Activated CD4-positive, alpha-beta T cell treated with anti-CD3 and anti-CD28 coated beads, Interleukin-10, Interleukin-2, amounts not matched to agents 100 ng/mL and 50 ng/mL, durations not matched to agents 16 hours and 8 hours (primary cell): ENCODE results near the gene PPP1R9A.

Experiments
- DNase-seq: peaks from one replicate; pipeline ENCODE4 v3.0.0-alpha.2; 2020

Gene PPP1R9A

DNA sequence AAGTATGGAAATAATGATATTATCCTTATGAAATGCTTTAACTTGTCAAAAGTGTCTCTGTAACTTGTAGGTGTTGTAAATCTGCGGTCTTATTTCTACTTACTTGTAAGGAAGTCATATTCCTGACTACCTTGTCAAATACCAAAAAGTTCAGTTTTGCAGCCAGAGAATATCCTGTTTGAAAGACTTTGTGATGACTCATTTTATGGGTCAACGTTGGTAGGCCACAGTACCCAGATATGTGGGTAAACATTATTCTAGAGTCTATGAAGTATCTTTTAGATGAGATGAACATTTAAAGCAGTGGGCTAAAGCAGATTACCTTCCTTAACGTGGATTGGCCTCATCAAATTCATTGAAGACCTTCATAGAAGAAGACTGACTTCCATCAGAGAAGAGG is 195.3 kb downstream of the PPP1R9A start:
- no peak for DNase-seq

GRCh38 chr7:95104739-95105138 is 197.3 kb downstream of the PPP1R9A start:
- DNase-seq = no peak

GRCh38 chr7:95105627-95106026 is 198.2 kb downstream of the PPP1R9A start:
- DNase-seq = no peak

DNA sequence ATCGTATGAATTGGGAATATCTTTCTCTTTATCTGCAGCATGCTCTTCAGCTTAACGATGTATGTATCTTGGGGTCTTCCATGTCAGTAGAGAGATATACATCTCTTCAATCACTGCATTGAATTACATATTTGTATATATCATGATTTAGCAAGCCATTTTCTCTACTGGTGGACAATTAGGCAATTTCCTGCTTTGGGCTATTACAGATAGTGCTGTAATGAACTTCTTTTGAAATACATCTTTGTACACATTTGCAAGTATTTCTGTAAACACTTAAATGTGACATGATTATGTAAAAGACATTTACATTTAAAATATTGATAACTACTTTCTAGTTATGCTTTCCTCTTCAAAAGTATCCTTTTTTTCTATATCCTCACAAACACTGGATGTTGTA is 199.0 kb downstream of the PPP1R9A start:
- DNase-seq = no peak

DNA sequence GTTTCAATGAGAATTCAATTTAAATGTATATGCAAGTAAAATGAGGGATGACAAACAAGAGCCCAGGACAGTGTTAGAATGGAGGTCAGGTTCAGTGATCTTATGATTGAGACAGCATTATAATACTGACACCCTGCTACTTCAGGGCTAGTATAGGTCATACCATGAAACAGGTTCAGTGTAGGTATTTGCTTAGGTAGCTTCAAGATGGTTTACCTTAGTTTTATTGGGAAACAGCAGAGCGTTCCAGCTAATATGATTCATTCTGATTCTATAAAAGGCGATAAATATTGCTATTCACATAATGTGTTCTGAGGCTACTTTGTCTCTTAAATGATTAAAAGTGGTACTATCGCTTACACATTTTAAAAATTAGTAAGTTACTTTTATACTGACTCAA is 203.3 kb downstream of the PPP1R9A start:
- no peak for DNase-seq

- no peak for DNase-seq
Measured at GRCh38 chr7:95113590-95113989, 206.2 kb downstream of the PPP1R9A start.

DNA sequence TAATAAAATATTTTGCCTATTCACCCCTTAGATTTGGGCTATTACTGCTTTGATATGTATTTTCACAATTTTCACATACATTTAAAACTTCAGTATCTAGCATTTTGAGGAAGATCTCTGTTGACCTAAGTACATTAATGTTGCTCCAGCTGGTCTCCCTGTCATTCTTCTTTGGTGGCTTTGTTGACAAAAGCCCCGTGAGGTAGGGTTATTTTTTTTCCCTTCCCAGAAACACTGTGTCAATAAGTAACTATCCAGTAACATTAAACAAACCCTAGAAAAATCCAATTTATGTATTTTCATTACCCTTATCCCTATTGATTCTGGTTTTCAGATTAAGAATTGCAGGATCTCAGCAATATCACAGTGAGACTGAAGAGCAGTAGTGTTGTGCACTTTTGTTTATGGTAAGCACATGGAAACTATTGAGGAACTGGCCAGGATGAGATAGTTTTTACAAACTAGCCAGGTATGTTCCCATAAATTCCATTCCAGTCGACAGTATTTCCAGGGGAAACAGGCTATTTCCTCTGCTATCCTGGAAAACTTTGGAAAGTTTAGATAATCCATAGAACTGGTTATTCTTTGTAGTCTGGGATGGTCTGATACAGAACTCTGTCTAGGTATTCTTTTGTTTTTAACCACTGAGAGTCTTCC is 218.8 kb downstream of the PPP1R9A start:
- DNase-seq = no peak

GRCh38 chr7:95132500-95132899 is 225.1 kb downstream of the PPP1R9A start:
- DNase-seq = no peak

DNA sequence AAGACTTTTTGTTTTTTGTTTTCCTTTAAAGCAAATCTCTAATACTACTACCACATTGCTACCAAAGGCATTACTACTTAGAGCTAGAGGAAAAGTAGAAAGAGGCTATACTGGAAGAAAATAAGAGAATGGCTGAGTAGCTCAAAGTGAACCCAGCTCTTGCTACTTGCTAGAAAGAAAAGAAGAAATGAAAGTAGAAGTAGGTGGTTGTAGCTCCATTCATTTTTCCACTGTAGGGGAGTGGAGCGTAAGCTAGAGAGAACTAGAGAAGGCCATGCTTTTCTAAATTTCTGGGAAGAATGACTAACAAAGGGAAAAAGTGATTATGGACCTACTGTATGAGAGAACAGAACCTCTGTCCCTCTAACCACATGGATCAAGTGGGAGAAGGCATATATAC is 232.5 kb downstream of the PPP1R9A start:
- no peak for DNase-seq

GRCh38 chr7:95141755-95142154 is 234.4 kb downstream of the PPP1R9A start:
- no peak for DNase-seq

DNA sequence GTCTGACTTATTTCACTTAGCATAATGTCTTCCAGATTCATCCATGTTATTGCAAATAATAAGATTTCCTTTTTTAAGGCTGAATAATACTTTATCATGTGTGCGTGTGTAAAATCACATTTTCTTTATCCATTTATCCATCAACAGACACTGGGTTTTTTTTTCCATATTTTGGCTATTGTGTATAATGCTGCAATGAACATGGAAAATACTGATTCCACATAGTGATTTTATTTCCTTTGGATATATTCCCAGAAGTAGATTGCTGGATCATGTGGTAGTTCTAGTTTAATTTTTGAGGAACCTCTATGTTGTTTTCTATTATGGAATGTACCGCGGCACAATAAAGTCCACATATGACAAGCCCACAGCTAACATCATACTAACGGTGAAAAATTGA is 236.9 kb downstream of the PPP1R9A start:
- no peak for DNase-seq

GRCh38 chr7:95155965-95156364 is 248.6 kb downstream of the PPP1R9A start:
- DNase-seq = no peak

DNA sequence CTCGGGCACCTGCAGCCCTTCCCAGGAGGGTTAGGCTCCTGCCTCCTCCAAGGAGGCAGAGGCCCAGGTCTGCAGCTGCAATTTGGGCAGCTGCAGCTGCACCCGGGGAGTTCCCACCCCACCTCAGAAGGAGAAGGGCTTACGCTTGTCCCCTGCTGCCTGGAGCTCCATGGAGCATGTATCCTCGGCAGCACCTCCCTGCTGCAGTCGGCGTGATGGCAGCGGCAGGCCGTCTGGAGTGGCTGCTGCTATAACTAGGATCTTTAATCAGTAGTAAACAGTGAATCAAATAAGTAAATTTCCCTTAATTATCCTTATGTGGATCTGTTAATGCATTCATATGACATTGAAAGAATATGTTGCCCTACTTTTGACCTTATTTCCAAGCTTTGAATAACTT is 250.0 kb downstream of the PPP1R9A start:
- no peak for DNase-seq

DNA sequence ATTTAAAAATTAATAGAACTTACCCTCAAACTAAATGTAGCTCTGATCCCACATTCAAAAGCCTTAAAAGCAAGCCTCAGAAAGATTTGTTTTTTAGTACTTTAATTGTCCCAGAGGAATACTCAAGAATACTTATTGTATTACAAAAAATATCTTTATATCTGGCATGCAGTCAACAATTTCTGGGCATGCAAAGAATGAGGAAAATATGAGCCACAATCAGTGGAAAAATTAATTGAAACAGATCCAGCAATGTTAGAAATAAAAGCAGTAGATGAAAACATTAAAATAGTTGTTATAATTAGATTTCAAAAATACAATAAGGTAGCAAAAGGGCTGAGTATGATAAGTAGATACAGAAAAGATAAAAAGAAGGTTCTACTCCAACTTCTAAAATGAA is 262.3 kb downstream of the PPP1R9A start:
- DNase-seq = no peak

DNA sequence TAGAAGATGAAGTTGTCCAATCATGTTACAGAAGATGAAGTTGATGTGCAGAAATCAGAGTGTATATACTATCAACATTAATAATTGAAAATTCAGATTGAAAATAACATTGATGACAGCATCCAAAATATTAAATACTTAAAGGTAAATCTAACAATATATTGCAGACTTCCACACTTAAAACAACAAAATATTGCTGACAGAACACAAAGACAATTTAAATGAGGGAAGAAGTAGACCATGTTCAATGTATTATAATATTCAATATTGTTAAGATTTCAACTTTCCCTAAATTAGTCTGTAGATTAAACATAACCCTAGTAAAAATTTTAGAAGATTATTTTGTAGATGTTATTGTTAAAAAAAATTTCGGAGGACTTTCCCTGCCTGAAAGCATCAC is 265.0 kb downstream of the PPP1R9A start:
- DNase-seq = no peak

- no peak for DNase-seq
Measured at GRCh38 chr7:95190515-95190914, 283.1 kb downstream of the PPP1R9A start.

DNA sequence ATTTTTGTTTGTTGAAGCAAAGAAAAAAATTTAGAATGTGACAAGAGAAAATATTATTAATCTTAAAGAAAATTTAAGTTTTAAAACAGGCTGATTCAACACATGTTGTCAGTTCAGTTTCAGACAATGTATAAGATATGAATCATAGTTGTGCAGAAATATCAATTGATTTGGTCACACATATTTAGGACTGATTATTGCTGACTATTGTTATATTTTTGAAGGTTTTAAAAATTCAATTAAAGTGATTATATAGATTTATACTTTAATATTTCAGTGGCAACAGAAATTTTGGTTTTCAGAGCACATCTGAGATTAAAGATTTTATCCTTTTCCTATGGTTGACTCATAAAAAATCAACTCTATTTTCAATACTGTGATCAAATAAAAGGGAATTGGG is 284.4 kb downstream of the PPP1R9A start:
- DNase-seq = no peak

DNA sequence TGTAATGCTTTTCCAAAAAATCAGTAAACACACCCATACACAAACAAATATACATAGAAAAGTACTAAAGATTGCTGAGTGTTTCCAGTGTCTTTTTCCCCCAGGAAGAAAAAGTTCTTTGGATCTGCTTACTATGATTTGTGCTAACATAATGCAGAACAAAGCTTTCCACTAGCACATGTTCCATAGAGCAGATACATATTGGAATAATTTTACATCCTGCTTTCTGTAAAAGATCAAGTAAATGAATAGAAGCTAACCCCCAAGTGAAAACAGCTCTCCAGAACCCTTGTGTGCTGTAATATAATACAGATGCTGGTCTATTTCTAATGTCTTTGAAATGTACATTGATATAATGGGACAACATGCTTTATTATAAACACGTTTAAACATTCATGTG is 291.5 kb downstream of the PPP1R9A start:
- no peak for DNase-seq

GRCh38 chr7:95199779-95200558 is 292.6 kb downstream of the PPP1R9A start:
- DNase-seq = peak; percentile 11

- no peak for DNase-seq
Measured at GRCh38 chr7:95200741-95201140, 293.3 kb downstream of the PPP1R9A start.

DNA sequence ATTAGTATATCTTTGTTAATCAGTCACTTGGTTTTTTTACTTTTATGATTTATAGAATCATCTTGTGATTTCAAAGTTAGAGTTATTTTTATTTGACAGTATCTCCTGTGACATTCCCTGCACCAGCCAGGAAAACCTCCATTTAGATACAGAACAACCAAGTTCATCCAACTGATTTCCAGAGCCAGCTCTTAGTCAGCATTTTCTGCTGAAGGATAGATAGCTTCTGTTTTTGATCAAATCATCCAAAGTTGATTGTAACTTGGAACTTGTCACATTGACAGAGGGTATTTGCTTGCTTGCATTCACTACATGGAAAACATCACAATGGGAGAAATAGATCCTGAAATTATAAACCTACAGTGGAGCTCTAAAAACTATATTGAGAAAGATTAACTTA is 294.3 kb downstream of the PPP1R9A start:
- no peak for DNase-seq

GRCh38 chr7:95204618-95205017 is 297.2 kb downstream of the PPP1R9A start:
- no peak for DNase-seq

DNA sequence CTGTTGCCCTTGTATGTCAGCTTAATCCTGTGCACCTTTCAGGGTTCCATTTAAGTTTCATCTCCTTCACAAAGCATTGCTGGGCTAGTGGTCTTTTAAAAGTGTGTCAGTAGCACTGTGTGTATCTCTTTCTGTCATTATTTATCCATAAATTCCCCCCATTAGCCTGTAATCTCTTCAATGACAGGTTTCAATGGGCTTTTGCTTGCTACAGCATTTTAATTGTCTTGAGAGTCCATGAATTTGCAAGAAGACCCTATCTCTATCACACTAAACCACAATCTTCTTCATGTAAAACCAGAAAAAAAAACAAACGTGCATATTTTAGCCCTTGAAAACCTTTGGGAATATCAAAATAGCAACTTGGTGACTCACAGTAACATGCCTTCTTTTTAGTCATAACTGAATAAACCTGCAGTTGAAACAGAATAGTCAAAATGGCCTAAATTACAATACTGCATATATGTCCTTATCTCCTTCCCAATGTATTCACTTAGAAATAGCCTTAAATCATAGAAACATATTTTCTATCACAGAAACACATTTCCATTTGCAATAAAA is 298.4 kb downstream of the PPP1R9A start:
- DNase-seq = no peak

DNA sequence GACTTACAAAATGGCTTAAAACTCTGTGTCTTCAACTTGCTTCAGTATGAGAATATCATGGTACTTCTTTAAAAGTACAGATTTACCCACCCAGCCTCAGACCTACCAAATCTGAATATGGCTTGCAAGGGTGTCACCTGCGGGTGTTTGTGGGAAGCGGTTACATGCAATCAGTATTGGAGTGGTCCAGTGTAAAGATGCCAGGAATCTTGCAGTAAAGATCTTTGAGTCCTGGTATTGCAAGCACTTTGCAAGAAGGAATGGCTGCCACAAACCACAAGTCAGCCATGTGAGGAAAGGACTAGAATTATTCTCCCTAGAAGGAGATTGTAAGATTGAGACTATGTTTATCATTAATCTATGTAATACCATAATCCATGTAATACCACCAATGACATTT is 301.9 kb downstream of the PPP1R9A start:
- DNase-seq = no peak

- DNase-seq = no peak
Measured at GRCh38 chr7:95209788-95210187, 302.4 kb downstream of the PPP1R9A start.
